Fibroblast of peridontal ligament (primary cell): Measurements from ENCODE around the gene DNPH1.
A peak's percentile ranks its signal among the peaks of the same experiment; 100 is the strongest.

ENCODE experiments used
- DNase-seq: peaks from one replicate; pipeline ENCODE4 v3.0.0-alpha.2; 2010; ENCODE audit errors: extremely low read depth

The DNPH1 gene

GRCh38 chr6:43228951-43229802 lies at the start of gene DNPH1:
Gene DNPH1, minus strand, starts transcription at chr6:43229481. Its CDS starts 25 bp downstream, at chr6:43229456.
- DNase-seq = peak; percentile 49

- peak; percentile 30 for DNase-seq
Measured at GRCh38 chr6:43278524-43279078, 49.3 kb upstream of the DNPH1 start.

DNA sequence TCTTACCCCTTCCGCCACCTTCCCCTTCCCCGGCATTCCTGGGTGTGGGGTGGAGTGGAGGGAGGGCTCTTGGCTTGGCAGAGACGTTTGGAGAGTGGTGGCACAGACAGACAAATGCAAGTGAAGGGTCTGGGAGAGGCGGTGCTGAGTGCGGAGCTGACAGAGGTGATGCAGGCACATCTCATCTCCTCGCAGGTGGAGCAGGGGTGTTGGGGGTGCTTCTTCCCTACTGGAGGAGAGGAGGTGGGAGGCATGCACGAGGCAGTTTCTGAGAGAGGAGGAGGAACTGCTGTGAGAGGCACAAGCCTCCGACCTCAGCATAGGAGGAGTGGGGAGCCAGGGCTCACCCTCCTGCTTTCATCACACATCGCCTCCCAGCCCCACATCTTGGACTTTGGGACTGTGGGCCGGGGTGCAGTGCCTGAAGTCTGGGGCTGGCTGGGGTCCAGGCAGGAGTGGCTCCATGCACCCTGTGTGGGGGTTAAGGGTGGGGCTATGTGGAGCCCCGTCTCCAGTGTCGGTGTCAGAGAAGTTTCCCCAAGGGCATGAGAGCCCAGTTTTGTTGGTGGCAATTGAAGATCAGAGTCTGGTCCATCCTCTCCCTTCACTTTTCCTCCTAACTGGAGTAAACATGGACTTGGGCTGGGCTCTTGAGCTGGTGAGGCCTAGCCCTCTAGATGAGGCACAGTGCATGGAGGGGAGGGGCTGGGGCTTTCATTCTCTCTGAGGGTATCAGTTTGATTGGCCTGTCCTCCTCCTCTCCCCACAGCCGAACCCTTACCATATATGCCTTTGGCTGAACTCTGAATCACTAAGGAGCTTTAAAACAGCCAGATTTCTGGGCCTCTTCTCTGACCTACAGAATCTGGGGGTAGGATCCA lies 48.6 kb upstream of the DNPH1 start:
- DNase-seq = peak; percentile 22

DNA sequence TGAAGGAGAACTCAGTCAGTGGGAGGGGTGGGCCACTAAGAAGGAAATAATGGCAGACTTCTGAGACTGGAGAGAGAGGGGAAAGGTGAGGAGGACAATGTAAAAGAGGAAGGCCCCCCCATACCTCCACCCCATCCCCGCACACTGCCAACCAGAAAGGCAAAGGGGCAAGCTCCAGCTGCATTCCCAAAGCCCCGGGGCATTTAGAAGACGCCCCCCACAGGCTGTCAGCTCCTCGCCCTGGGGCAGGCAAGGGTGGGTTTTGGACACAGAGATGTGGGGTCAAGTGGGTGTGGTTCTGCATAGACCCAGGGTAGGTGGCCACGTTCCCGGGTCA lies 48.0 kb upstream of the DNPH1 start:
- DNase-seq = no peak

- DNase-seq = no peak
Measured at GRCh38 chr6:43276577-43277305, 47.5 kb upstream of the DNPH1 start.

- no peak for DNase-seq
Measured at GRCh38 chr6:43275801-43276576, 46.7 kb upstream of the DNPH1 start.

DNA sequence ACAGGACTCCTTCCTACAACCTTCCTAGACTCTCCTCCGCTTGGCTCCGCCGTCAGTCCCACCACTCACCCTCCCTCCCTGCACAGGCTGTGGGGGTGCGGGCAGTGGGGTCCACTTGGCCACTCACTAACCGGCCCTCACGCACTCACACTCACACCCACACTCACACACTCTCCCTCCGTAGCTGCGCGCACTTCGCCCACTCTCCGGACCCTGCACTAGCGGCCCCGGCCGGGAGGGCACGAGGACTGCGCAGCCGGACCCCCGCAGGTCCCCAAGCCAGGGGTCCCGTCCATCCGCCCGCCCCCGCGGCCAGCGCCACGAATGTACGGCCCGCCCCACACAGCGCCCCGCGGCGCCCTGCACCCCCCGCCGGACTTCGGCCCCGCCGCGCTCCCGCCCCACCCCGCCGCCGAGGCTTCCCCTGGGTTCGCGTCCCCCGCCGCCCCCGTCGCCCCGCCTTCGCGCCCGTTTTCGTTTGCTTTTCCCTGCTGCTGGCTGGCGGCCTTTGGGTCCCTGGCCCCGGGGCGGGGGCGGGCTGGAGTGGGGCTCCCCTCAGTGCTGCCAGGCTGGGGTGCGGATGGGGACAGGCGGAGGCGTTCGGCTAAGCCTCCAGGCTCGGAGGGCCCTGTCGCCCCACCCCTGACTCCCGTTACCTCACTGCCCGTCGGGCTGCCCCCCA lies 45.8 kb upstream of the DNPH1 start:
- DNase-seq = no peak

DNA sequence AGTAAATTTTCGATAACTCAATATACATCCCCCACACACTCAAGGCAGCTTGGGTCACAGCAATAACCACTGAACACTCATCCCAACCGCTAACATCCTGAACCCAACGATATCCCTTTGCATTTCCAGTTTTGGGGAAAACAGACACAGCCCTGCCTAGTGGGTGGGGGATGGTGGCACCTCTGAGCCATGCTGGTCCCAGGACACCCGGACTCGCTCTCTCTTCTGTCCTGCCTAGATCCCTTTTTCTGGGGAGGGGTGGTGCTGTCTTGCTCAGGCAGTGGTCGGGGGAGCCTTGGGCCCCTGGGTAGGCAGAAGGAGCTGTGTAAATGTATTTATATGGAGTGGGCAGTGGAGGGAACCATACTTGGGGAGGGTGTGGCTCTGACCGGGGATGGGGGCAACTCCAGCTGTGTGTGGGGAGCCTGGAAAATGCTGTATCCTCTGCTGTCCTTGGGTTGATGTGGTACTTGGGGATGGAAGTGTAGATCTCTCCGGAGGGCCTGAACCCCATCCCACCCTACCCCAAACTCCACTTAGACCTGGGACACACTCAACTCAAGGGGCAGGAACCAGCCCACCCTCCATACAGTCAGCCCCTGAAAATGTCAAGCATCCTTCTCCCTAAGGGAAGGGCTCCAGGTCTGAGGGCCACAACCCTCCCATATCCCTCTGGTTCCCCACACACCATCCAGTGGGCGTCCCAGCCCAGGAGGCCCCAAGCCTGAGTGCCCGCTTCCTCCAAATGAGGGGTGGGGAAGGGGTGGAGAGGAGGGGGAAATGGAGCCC lies 45.0 kb upstream of the DNPH1 start:
- no peak for DNase-seq

GRCh38 chr6:43273707-43274106 lies 44.4 kb upstream of the DNPH1 start:
- DNase-seq = no peak

GRCh38 chr6:43271944-43272343 lies 42.7 kb upstream of the DNPH1 start:
- no peak for DNase-seq

DNA sequence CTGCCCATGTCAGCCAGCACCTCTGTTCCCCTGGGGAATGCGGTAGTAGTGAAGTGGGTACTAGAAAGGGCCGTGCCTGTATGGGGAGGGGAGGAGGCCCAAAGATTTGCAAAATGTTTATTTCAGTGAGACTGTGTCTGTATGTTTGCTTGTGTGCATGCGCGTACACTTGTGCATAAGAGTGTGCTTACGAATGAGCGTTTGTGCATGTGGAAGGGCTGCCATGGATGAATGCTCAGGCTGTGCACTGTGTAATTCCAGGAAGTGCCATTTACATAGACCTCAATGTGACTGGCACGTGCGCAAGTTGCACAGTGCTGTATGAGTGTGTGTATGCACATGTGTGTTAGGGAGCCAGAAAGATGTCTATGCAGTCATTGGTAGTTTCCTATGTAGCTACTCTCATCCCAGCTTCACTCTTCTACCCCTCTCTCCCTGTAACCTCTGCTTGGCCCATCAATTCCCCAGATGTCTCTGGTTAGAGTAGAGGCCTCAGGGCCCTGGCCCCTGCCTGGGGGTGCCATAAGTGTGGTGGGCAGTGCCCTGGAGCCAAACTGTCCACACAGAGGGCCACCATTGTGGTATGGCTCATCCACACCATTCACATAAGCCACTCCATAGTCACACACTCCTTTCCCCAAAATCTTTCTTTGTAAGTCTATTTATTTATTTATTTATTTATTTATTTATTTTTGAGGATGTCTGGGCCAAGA lies 42.0 kb upstream of the DNPH1 start:
- no peak for DNase-seq

- DNase-seq = no peak
Measured at GRCh38 chr6:43269273-43270007, 40.2 kb upstream of the DNPH1 start.

DNA sequence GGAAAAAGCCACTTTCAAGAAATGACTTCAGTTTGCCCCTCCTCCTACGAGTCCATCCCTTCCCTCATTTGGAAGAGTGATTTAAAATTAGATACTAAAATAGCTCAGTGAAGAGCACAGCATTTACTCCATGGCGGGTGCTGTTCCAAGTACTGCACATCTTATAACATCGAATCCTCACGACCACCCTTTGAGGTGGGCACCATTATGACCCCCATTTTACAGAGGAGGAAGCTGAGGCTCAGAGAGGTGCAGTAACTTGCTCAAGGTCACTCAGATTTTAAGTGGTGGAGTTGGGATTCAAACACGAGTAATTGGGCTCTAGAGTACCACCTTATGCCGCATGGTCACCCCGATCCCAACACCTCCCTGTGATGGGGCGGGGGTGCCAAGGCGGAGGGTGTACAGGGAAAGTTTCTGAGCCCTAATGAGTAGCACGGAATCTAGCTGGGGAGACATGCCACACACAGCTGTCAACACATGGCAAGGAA lies 39.5 kb upstream of the DNPH1 start:
- no peak for DNase-seq

DNA sequence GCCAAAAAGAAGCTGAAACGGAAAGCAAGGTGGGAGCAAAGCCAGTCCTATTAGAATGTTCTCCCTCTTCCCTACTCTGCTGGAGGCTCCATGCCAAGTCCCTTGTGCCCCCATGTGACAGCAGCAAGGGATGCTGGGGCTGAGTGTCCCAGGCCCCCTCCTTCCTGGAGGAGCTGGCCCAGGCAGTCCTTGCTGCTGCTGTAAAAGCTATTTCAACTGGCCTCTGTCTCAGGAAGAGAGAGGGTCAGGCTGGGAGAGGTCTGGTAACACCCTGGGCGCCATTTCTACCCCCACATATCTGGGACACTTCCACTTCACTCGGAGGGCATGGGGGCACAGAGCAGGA lies 39.0 kb upstream of the DNPH1 start:
- no peak for DNase-seq

DNA sequence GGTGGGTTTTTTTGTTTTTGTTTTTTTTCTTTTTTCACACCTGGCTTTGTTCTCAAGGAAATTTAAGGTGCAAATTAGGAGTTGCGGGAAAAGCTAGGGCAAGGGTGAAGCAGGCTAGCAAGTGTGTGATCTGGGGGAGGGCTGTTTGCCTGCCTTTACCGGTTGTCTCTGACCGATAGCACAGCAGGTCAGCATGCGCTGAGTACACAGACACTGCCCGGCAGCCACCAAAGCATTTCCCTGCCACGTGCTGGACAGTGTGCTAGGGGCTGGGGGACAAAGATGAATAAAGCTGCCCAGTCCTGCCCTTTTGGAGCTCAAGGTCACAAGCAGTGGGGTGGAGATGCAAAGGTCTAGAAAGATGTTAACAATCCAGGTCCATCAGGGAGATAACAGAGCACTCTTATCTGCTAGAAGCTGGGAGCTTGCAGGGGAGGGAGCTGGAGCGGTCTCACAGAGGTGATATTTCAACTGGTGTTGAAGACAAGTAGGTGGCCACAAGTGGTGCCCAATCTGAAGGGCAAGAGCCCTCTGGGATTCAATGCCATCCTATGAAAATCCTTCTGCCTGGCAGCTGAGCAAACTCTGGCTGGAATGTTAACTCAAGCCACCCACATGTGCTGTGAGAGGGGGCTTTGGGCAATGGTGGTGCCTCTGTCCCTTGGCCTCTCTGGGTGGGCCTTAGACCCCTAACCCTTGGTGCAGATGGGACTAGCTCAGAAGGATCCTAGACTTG lies 38.5 kb upstream of the DNPH1 start:
- DNase-seq = no peak

GRCh38 chr6:43265564-43265963 lies 36.3 kb upstream of the DNPH1 start:
- DNase-seq = no peak

DNA sequence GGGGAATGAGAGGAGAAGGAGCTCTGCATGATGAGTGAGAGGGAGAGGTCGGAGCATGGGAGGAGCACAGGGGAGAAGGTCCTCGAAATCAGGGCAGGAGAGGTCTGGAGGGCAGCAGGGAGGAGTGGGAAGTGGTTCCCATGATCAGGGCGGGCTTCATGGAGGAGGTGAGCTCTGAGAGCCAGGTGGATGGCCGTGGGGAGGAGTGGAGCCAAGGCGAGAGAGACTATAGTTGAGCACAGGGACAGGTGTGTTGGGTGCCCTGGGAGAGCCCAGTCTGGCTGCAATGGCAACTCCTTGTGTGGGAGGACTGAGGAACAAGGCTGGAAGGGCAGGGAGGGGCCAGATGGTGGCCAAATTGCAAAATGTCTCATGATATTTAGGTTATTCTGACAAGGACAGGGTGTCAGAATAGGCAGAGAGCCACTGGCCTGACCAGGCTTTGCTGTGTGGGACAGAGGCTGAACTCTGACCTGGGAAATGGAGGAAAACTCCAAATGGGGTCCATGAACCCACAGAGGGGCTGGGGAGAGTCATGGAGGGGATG lies 35.4 kb upstream of the DNPH1 start:
- no peak for DNase-seq
